IMR-90 (cell line): ENCODE measurements around the gene ADAM12. TPM values are rescaled to one million over a fixed set of nuclear protein-coding genes. Genes with fewer than 3 reads are reported as not detected.

Source experiments
- ATAC-seq: fragments of 200-7000 bp; cut with Tn5 transposase; 2 replicates; pipeline ENCODE4 v1.9.1; 2020; ENCODE audit warnings: low read depth, mild to moderate bottlenecking, moderate library complexity
- BruUV-seq: library from RNA; stranded (reverse); fragments of 400-500 nt; replicated peaks from 2 replicates; lab custom pipeline; 2021; lab: Mats Ljungman, UMichigan
- CTCF ChIA-PET: fragments of 300-600 bp; formaldehyde crosslinking; extraction: SDS; loops from one replicate; lab custom pipeline; 2021; ENCODE audit warnings: antibody characterized with exemption; lab: Yijun Ruan, JAX
- POLR2A ChIA-PET: fragments of 300-600 bp; sonication (Branson Sonifier 250); formaldehyde crosslinking; loops from one replicate; lab custom pipeline; 2022; ENCODE audit warnings: antibody characterized with exemption; ENCODE audit not compliant: unreplicated experiment; lab: Charles Lee
- DNase-seq: peaks from one replicate; pipeline ENCODE4 v3.0.0; 2013
- H2AFZ ChIP-seq: replicated peaks from 2 replicates; pipeline ENCODE3; 2013; ENCODE audit warnings: low read length, mild to moderate bottlenecking; ENCODE audit not compliant: poor library complexity
- H2AK5ac ChIP-seq: 2 replicates; pipeline ENCODE4 v1.6.1; 2013; ENCODE audit warnings: low read depth, low read length, inconsistent platforms
- H2AK9ac ChIP-seq: replicated peaks from 2 replicates; pipeline ENCODE3; 2013; ENCODE audit warnings: mild to moderate bottlenecking, low read depth, low read length, moderate library complexity; ENCODE audit not compliant: poor library complexity
- H2BK120ac ChIP-seq: 2 replicates; pipeline ENCODE4 v1.6.1; 2013; ENCODE audit warnings: low read depth, low read length, inconsistent platforms
- H2BK15ac ChIP-seq: 3 replicates; pipeline ENCODE4 v1.6.1; 2013; ENCODE audit warnings: low read depth, low read length, inconsistent platforms
- H2BK20ac ChIP-seq: 2 replicates; pipeline ENCODE4 v1.6.1; 2013; ENCODE audit warnings: low read depth, mild to moderate bottlenecking, inconsistent platforms, low read length, moderate library complexity
- H2BK5ac ChIP-seq: 2 replicates; pipeline ENCODE4 v1.6.1; 2013; ENCODE audit warnings: mild to moderate bottlenecking, low read depth, low read length, inconsistent platforms; ENCODE audit not compliant: poor library complexity, severe bottlenecking
- H3K14ac ChIP-seq: replicated peaks from 2 replicates; pipeline ENCODE4 v1.6.1; 2013; ENCODE audit warnings: low read depth, low read length, inconsistent platforms
- H3K18ac ChIP-seq: 2 replicates; pipeline ENCODE4 v1.6.1; 2013; ENCODE audit warnings: low read depth, low read length, control low read depth
- H3K23ac ChIP-seq: 2 replicates; pipeline ENCODE4 v1.6.1; 2013; ENCODE audit warnings: low read depth, low read length, inconsistent platforms
- H3K27ac ChIP-seq: 2 replicates; pipeline ENCODE4 v1.5.1; 2013; ENCODE audit warnings: mild to moderate bottlenecking, control low read depth, low read length; ENCODE audit not compliant: insufficient read depth
- H3K27me3 ChIP-seq: 2 replicates; pipeline ENCODE4 v1.6.1; 2013; ENCODE audit warnings: low read length; ENCODE audit not compliant: control insufficient read depth, insufficient read depth
- H3K36me3 ChIP-seq: 2 replicates; pipeline ENCODE4 v1.6.1; 2013; ENCODE audit warnings: low read length, mixed read lengths; ENCODE audit not compliant: control insufficient read depth, insufficient read depth
- H3K4ac ChIP-seq: 2 replicates; pipeline ENCODE4 v1.6.1; 2013; ENCODE audit warnings: low read depth, low read length, inconsistent platforms
- H3K4me1 ChIP-seq: 2 replicates; pipeline ENCODE4 v1.6.1; 2013; ENCODE audit warnings: low read length, mixed read lengths; ENCODE audit not compliant: control insufficient read depth, insufficient read depth
- H3K4me2 ChIP-seq: 2 replicates; pipeline ENCODE4 v1.6.1; 2013; ENCODE audit warnings: low read depth, mild to moderate bottlenecking, control low read depth, low read length, moderate library complexity
- H3K4me3 ChIP-seq: 2 replicates; pipeline ENCODE4 v1.5.1; 2013; ENCODE audit warnings: low read depth, mild to moderate bottlenecking, control low read depth, low read length, moderate library complexity; ENCODE audit not compliant: insufficient read depth
- H3K56ac ChIP-seq: 2 replicates; pipeline ENCODE4 v1.6.1; 2013; ENCODE audit warnings: low read length, inconsistent platforms; ENCODE audit not compliant: insufficient read depth; ENCODE audit errors: extremely low read depth
- H3K79me1 ChIP-seq, 2 experiments: 2 replicates each; pipeline ENCODE4 v1.6.1; 2013; ENCODE audit warnings: low read length in 2 of 2, inconsistent platforms in 1 of 2, low read depth in 1 of 2
- H3K9ac ChIP-seq: 2 replicates; pipeline ENCODE4 v1.6.1; 2013; ENCODE audit warnings: low read depth, low read length, control low read depth
- H3K9me1 ChIP-seq: 2 replicates; pipeline ENCODE4 v1.6.1; 2013; ENCODE audit warnings: low read length, inconsistent platforms; ENCODE audit not compliant: insufficient read depth
- H3K9me3 ChIP-seq: 2 replicates; pipeline ENCODE4 v1.6.1; 2013; ENCODE audit warnings: low read length; ENCODE audit not compliant: control insufficient read depth, insufficient read depth
- H4K20me1 ChIP-seq: 2 replicates; pipeline ENCODE4 v1.6.1; 2013; ENCODE audit warnings: low read length, inconsistent platforms; ENCODE audit not compliant: insufficient read depth
- H4K5ac ChIP-seq: 2 replicates; pipeline ENCODE4 v1.6.1; 2013; ENCODE audit warnings: mild to moderate bottlenecking, low read depth, low read length, control low read depth
- H4K8ac ChIP-seq, 2 experiments: 2 replicates each; pipeline ENCODE4 v1.6.1; 2013; ENCODE audit warnings: low read depth in 2 of 2, low read length in 2 of 2, control low read depth in 1 of 2, inconsistent platforms in 1 of 2
- H4K91ac ChIP-seq: 2 replicates; pipeline ENCODE4 v1.6.1; 2013; ENCODE audit warnings: low read depth, low read length, inconsistent platforms; ENCODE audit not compliant: insufficient read depth
- BHLHE40 ChIP-seq: fragments of 150-350 bp; IDR thresholded peaks from 2 replicates; pipeline ENCODE4 v1.6.1; 2016; ENCODE audit warnings: mild to moderate bottlenecking, low read depth, low read length
- CEBPB ChIP-seq: IDR thresholded peaks from 2 replicates; pipeline ENCODE4 v1.6.1; 2012; ENCODE audit warnings: low read depth, low read length, improper control_type of control experiment
- CHD1 ChIP-seq: IDR thresholded peaks from 2 replicates; pipeline ENCODE4 v1.6.1; 2012; ENCODE audit warnings: low read depth, low read length, improper control_type of control experiment
- FOS ChIP-seq: fragments of 150-350 bp; IDR thresholded peaks from 2 replicates; pipeline ENCODE4 v1.6.1; 2016; ENCODE audit warnings: low read depth, low read length
- MAFK ChIP-seq: IDR thresholded peaks from 2 replicates; pipeline ENCODE4 v1.6.1; 2012; ENCODE audit warnings: low read depth, low read length, improper control_type of control experiment
- MAZ ChIP-seq: IDR thresholded peaks from 2 replicates; pipeline ENCODE4 v1.6.1; 2012; ENCODE audit warnings: low read depth, mild to moderate bottlenecking, low read length, improper control_type of control experiment, moderate library complexity, borderline replicate concordance
- MXI1 ChIP-seq: IDR thresholded peaks from 2 replicates; pipeline ENCODE4 v1.6.1; 2012; ENCODE audit warnings: low read depth, mild to moderate bottlenecking, low read length, moderate library complexity, borderline replicate concordance
- NFE2L2 ChIP-seq: fragments of 150-350 bp; IDR thresholded peaks from 2 replicates; pipeline ENCODE4 v1.6.1; 2016; ENCODE audit warnings: low read depth, mild to moderate bottlenecking, low read length
- POLR2A ChIP-seq: IDR thresholded peaks from 2 replicates; pipeline ENCODE4 v1.6.1; 2012; ENCODE audit warnings: mild to moderate bottlenecking, low read depth, low read length
- RAD21 ChIP-seq: IDR thresholded peaks from 2 replicates; pipeline ENCODE4 v1.6.1; 2012; ENCODE audit warnings: low read length, improper control_type of control experiment
- RCOR1 ChIP-seq: IDR thresholded peaks from 2 replicates; pipeline ENCODE4 v1.6.1; 2012; ENCODE audit warnings: mild to moderate bottlenecking, low read length, improper control_type of control experiment; ENCODE audit not compliant: insufficient replicate concordance
- RFX5 ChIP-seq: IDR thresholded peaks from 2 replicates; pipeline ENCODE4 v1.8.0; 2012; ENCODE audit warnings: low read depth, mild to moderate bottlenecking, low read length, moderate library complexity
- SMC3 ChIP-seq: fragments of 150-350 bp; IDR thresholded peaks from 2 replicates; pipeline ENCODE4 v1.6.1; 2016; ENCODE audit warnings: low read depth, mild to moderate bottlenecking, antibody characterized with exemption, low read length, moderate library complexity
- WGBS, 2 experiments: methylation state at CpG; one replicate each; pipeline versions ENCODE4 v1.1.5 to v1.1.7; 2013; ENCODE audit warnings: missing lambda C conversion rate in 2 of 2; ENCODE audit not compliant: insufficient read length in 1 of 2; ENCODE audit errors: extremely low coverage in 2 of 2; 5-methylcytosine and 5-hydroxymethylcytosine counted together
- dilution Hi-C: fragments of 300-500 bp; cut with HindIII; formaldehyde crosslinking; loops from one replicate; pipeline ENCODE4 v1.14.3; 2018; ENCODE audit warnings: low sequenced_read_pairs; ENCODE audit not compliant: unreplicated experiment
- in situ Hi-C: fragments of 300-500 bp; cut with MboI; formaldehyde crosslinking; loops from 3 replicates; pipeline ENCODE4 v1.14.3; 2019; ENCODE audit warnings: low sequenced_read_pairs, inconsistent platforms, mixed read lengths
- intact Hi-C: fragments of 100-400 bp; cut with micrococcal nuclease; formaldehyde crosslinking; loops from 2 replicates; pipeline ENCODE4 v1.10.0; 2022
- polyA plus RNA-seq, 3 experiments: library from polyadenylated mRNA; depleted of rRNA; stranded (reverse); fragments of >200 nt; gene quantifications; 2 replicates each; pipeline ENCODE4 v1.2.3, GENCODE V29; 2012; ENCODE audit warnings: low replicate concordance in 1 of 3
- total RNA-seq: library from RNA; depleted of rRNA; stranded (reverse); fragments of >200 nt; gene quantifications from 2 replicates; pipeline ENCODE4 v1.2.3, GENCODE V29; 2012
- TF ChIP-seq, protein P1 (sequence below): fragments of 150-350 bp; IDR thresholded peaks from 2 replicates; pipeline ENCODE4 v1.6.1; 2017; ENCODE audit warnings: mild to moderate bottlenecking, antibody characterized with exemption, low read length, low read depth
- TF ChIP-seq, protein P2 (sequence below): conservative IDR thresholded peaks from 2 replicates; pipeline ENCODE4 v1.5.1; 2012; ENCODE audit warnings: mild to moderate bottlenecking, low read depth, low read length, improper control_type of control experiment
- TF ChIP-seq, protein P3 (sequence below): fragments of 150-350 bp; IDR thresholded peaks from 2 replicates; pipeline ENCODE4 v1.6.1; 2016; ENCODE audit warnings: low read depth, mild to moderate bottlenecking, low read length, moderate library complexity, borderline replicate concordance

The ADAM12 gene
- total and polyA plus RNA-seq, 2 of the 4 experiments (the other 2 are of a cell fraction): 9.6 to 10.2 TPM

DNA sequence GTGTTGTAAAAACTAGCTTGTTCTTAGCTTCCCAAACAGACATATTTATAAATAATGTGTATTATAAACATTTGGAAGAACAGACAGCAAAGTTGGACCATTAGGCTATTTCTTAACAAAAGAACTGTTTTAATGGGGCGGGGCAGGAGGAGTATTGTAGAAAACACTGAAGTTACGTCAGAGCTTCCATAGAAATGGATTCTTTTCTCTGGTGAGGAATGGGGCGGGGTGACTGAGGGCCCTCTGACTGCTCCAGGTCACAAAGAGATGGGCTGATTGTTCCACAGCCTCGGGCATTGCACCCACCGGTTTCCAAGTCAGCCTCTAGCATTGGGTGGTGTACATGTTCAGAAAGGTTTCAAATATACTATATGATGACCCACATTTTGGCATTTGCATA is 36.8 kb upstream of the ADAM12 start:
- Histone ChIP-seq H4K20me1 (no peaks in the 10 kb centered on the region), H3K4ac (no peak overlapping the region), H3K36me3 (no peaks in the 10 kb centered on the region), H3K79me1 (no peaks in the 10 kb centered on the region), H2AFZ (no peak overlapping the region), H2BK5ac (no peak overlapping the region), H2AK5ac (no peak overlapping the region), H3K27ac (no peak overlapping the region), H4K8ac (no peak overlapping the region), H3K9ac (no peak overlapping the region), H3K18ac (no peak overlapping the region), H3K9me3 (peaks cover 11% of the 10 kb centered on the region), H3K4me2 (no peak overlapping the region), H3K4me3 (no peak overlapping the region), H3K27me3 (peaks cover 6% of the 10 kb centered on the region), H3K9me1 (no peaks in the 10 kb centered on the region), H3K14ac (no peak overlapping the region), H2BK120ac (no peak overlapping the region), H3K4me1 (peaks cover 2% of the 10 kb centered on the region; the same call in 1 of the 2 replicates), H2BK15ac (no peak overlapping the region), H3K23ac (no peak overlapping the region), H2BK20ac (no peak overlapping the region), H4K91ac (no peak overlapping the region), H4K5ac (no peak overlapping the region), H2AK9ac (no peak overlapping the region), H3K56ac (no peak overlapping the region)
- DNase-seq: no peak
- ChIA-PET POLR2A (no interaction called here), CTCF (no interaction called here)
- BruUV-seq: no TSS peak
- ATAC-seq: no peak
- in situ Hi-C loops (no loop called here), dilution Hi-C loops (no loop called here), intact Hi-C loops (no loop called here)
- 77% methylated on average over 4 of the region's 5 CpGs; no CpG with 5 or more reads in 1 of the 2 experiments for WGBS, 2 experiments
- no peak for TF ChIP-seq SMC3
- no peak for TF ChIP-seq RCOR1
- no peak for TF ChIP-seq RAD21
- TF ChIP-seq, protein P1, sequence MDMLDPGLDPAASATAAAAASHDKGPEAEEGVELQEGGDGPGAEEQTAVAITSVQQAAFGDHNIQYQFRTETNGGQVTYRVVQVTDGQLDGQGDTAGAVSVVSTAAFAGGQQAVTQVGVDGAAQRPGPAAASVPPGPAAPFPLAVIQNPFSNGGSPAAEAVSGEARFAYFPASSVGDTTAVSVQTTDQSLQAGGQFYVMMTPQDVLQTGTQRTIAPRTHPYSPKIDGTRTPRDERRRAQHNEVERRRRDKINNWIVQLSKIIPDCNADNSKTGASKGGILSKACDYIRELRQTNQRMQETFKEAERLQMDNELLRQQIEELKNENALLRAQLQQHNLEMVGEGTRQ: no peak
- TF ChIP-seq MAZ: no peak
- TF ChIP-seq, protein P2, sequence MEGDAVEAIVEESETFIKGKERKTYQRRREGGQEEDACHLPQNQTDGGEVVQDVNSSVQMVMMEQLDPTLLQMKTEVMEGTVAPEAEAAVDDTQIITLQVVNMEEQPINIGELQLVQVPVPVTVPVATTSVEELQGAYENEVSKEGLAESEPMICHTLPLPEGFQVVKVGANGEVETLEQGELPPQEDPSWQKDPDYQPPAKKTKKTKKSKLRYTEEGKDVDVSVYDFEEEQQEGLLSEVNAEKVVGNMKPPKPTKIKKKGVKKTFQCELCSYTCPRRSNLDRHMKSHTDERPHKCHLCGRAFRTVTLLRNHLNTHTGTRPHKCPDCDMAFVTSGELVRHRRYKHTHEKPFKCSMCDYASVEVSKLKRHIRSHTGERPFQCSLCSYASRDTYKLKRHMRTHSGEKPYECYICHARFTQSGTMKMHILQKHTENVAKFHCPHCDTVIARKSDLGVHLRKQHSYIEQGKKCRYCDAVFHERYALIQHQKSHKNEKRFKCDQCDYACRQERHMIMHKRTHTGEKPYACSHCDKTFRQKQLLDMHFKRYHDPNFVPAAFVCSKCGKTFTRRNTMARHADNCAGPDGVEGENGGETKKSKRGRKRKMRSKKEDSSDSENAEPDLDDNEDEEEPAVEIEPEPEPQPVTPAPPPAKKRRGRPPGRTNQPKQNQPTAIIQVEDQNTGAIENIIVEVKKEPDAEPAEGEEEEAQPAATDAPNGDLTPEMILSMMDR: no peak
- TF ChIP-seq FOS: no peak
- TF ChIP-seq POLR2A: no peak
- TF ChIP-seq BHLHE40: no peak
- no peak for TF ChIP-seq MAFK
- no peak for TF ChIP-seq RFX5
- no peak for TF ChIP-seq CHD1
- TF ChIP-seq MXI1: no peak
- no peak for TF ChIP-seq NFE2L2
- TF ChIP-seq CEBPB: no peak
- TF ChIP-seq, protein P3, sequence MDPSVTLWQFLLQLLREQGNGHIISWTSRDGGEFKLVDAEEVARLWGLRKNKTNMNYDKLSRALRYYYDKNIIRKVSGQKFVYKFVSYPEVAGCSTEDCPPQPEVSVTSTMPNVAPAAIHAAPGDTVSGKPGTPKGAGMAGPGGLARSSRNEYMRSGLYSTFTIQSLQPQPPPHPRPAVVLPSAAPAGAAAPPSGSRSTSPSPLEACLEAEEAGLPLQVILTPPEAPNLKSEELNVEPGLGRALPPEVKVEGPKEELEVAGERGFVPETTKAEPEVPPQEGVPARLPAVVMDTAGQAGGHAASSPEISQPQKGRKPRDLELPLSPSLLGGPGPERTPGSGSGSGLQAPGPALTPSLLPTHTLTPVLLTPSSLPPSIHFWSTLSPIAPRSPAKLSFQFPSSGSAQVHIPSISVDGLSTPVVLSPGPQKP: no peak
